GM23338 (cell line): Measurements from ENCODE around the gene ADAM15. TPM values are rescaled to one million over a fixed set of nuclear protein-coding genes. Genes with fewer than 3 reads are reported as not detected.

ENCODE experiments used
- ATAC-seq: fragments of 200-7000 bp; cut with Tn5 transposase; 3 replicates; pipeline ENCODE4 v1.9.1; 2020
- DNase-seq: peaks from one replicate; pipeline ENCODE4 v3.0.0-alpha.2; 2015; ENCODE audit warnings: low spot score
- H2AFZ ChIP-seq: fragments of 200-600 bp; sonication (generic); 2 replicates; pipeline ENCODE4 v1.8.0; 2016; ENCODE audit warnings: antibody characterized with exemption, mild to moderate bottlenecking, moderate library complexity
- H3F3A ChIP-seq: fragments of 200-600 bp; sonication (generic); replicated peaks from 2 replicates; pipeline ENCODE4 v1.8.0; 2017; ENCODE audit warnings: antibody characterized with exemption, mixed run types, low read depth
- H3K27ac ChIP-seq: fragments of 200-600 bp; sonication (generic); 2 replicates; pipeline ENCODE4 v1.6.1; 2016; ENCODE audit warnings: low read depth
- H3K27me3 ChIP-seq: fragments of 200-600 bp; sonication (generic); 2 replicates; pipeline ENCODE4 v1.8.0; 2016; ENCODE audit warnings: mild to moderate bottlenecking, mixed run types, moderate library complexity; ENCODE audit not compliant: insufficient read depth
- H3K36me3 ChIP-seq: fragments of 200-600 bp; sonication (generic); 2 replicates; pipeline ENCODE4 v1.8.0; 2016; ENCODE audit warnings: mild to moderate bottlenecking; ENCODE audit not compliant: insufficient read depth
- H3K4me1 ChIP-seq: fragments of 200-600 bp; sonication (generic); 2 replicates; pipeline ENCODE4 v1.8.0; 2016; ENCODE audit warnings: mild to moderate bottlenecking, moderate library complexity; ENCODE audit not compliant: insufficient read depth
- H3K4me2 ChIP-seq: fragments of 200-600 bp; sonication (generic); 2 replicates; pipeline ENCODE4 v1.7.1; 2017; ENCODE audit warnings: mixed run types
- H3K4me3 ChIP-seq: fragments of 200-600 bp; sonication (generic); 2 replicates; pipeline ENCODE4 v1.6.1; 2016; ENCODE audit warnings: mixed run types
- H3K79me2 ChIP-seq: fragments of 200-600 bp; sonication (generic); replicated peaks from 2 replicates; pipeline ENCODE4 v1.8.0; 2017; ENCODE audit warnings: mild to moderate bottlenecking; ENCODE audit not compliant: insufficient read depth
- H3K9me2 ChIP-seq: fragments of 200-600 bp; sonication (generic); 2 replicates; pipeline ENCODE4 v1.8.0; 2017; ENCODE audit not compliant: insufficient read depth
- H4K20me1 ChIP-seq: fragments of 200-600 bp; sonication (generic); replicated peaks from 2 replicates; pipeline ENCODE4 v1.8.0; 2017; ENCODE audit warnings: mild to moderate bottlenecking; ENCODE audit not compliant: insufficient read depth
- H3K27ac Mint-ChIP-seq: 2 replicates; pipeline ENCODE4 v1.8.0; 2020; ENCODE audit warnings: inconsistent platforms, mild to moderate bottlenecking, moderate library complexity, mixed read lengths
- H3K27me3 Mint-ChIP-seq: 3 replicates; pipeline ENCODE4 v1.8.0; 2022; ENCODE audit warnings: low read depth, mild to moderate bottlenecking, moderate library complexity, mixed read lengths, inconsistent platforms; ENCODE audit not compliant: insufficient read depth, poor library complexity
- H3K36me3 Mint-ChIP-seq: 3 replicates; pipeline ENCODE4 v1.8.0; 2021; ENCODE audit warnings: low read depth, mild to moderate bottlenecking, inconsistent platforms, moderate library complexity, mixed read lengths
- H3K4me1 Mint-ChIP-seq: 3 replicates; pipeline ENCODE4 v1.8.0; 2020; ENCODE audit warnings: mild to moderate bottlenecking, inconsistent platforms, mixed read lengths
- H3K4me3 Mint-ChIP-seq: 3 replicates; pipeline ENCODE4 v1.8.0; 2021; ENCODE audit warnings: moderate library complexity, mild to moderate bottlenecking, inconsistent platforms, mixed read lengths
- H3K9me3 Mint-ChIP-seq: 3 replicates; pipeline ENCODE4 v1.8.0; 2020; ENCODE audit warnings: moderate library complexity, mild to moderate bottlenecking, inconsistent platforms, mixed read lengths
- CREB1 ChIP-seq: fragments of 250-450 bp; sonication (Bioruptor Pico); IDR thresholded peaks from 2 replicates; pipeline ENCODE4 v1.5.0; 2020; ENCODE audit warnings: low read depth, mild to moderate bottlenecking, moderate library complexity
- CTCF ChIP-seq, 2 experiments: fragments of 200-600 bp in 1 of 2; sonication (generic) in 1 of 2; conservative IDR thresholded peaks; 2 replicates each; pipeline versions ENCODE4 v1.5.1 to v1.6.1; 2016 to 2017; ENCODE audit warnings: antibody characterized with exemption in 2 of 2, low read depth in 2 of 2, mild to moderate bottlenecking in 2 of 2, moderate library complexity in 1 of 2
- EZH2 ChIP-seq: fragments of 200-600 bp; sonication (generic); IDR thresholded peaks from one replicate; pipeline ENCODE4 v1.8.0; 2017; ENCODE audit warnings: antibody characterized with exemption, mild to moderate bottlenecking, low read depth; ENCODE audit not compliant: unreplicated experiment
- EZH2phosphoT487 ChIP-seq: fragments of 200-600 bp; sonication (generic); IDR thresholded peaks from one replicate; pipeline ENCODE4 v1.8.1; 2018; ENCODE audit warnings: antibody characterized with exemption; ENCODE audit not compliant: unreplicated experiment
- JUNB ChIP-seq: IDR thresholded peaks from one replicate; pipeline ENCODE4 v1.6.1; 2016; ENCODE audit warnings: antibody characterized with exemption; ENCODE audit not compliant: unreplicated experiment
- POLR2AphosphoS5 ChIP-seq: IDR thresholded peaks from 2 replicates; pipeline ENCODE4 v1.6.1; 2016; ENCODE audit warnings: antibody characterized with exemption, low read depth
- STAT1 ChIP-seq: IDR thresholded peaks from one replicate; pipeline ENCODE4 v1.6.1; 2016; ENCODE audit warnings: antibody characterized with exemption; ENCODE audit not compliant: unreplicated experiment
- ZNF114 ChIP-seq: fragments of 250-450 bp; sonication (Bioruptor Pico); IDR thresholded peaks from 2 replicates; pipeline ENCODE4 v1.5.0; 2020; ENCODE audit warnings: mild to moderate bottlenecking, moderate library complexity
- ZNF331 ChIP-seq: fragments of 250-450 bp; sonication (Bioruptor Pico); IDR thresholded peaks from 2 replicates; pipeline ENCODE4 v1.5.0; 2020; ENCODE audit warnings: low read depth, mild to moderate bottlenecking, moderate library complexity
- polyA plus RNA-seq: library from polyadenylated mRNA; unstranded; fragments of >200 nt; fragmentation: Nextera tagmentation; extraction: Ambion mirVana; gene quantifications from 2 replicates; pipeline ENCODE4 v1.2.1, GENCODE V29; 2016
- total RNA-seq: library from RNA; depleted of rRNA; stranded (reverse); fragments of >200 nt; shearing (Covaris generic); gene quantifications from 2 replicates; pipeline ENCODE4 v1.2.3, GENCODE V29; 2014
- TF ChIP-seq, protein P1 (sequence below): IDR thresholded peaks from one replicate; pipeline ENCODE4 v1.6.1; 2018; ENCODE audit warnings: antibody characterized with exemption; ENCODE audit not compliant: unreplicated experiment
- TF ChIP-seq, protein P2 (sequence below): IDR thresholded peaks from 2 replicates; pipeline ENCODE4 v1.6.1; 2016; ENCODE audit warnings: antibody characterized with exemption

ADAM15 gene
- total and polyA plus RNA-seq, 2 experiments from 2014 or later = 24.2 to 31.1 TPM

GRCh38 chr1:155099331-155099730, 48.2 kb downstream of the ADAM15 start (continued):
- TF ChIP-seq, protein P1, sequence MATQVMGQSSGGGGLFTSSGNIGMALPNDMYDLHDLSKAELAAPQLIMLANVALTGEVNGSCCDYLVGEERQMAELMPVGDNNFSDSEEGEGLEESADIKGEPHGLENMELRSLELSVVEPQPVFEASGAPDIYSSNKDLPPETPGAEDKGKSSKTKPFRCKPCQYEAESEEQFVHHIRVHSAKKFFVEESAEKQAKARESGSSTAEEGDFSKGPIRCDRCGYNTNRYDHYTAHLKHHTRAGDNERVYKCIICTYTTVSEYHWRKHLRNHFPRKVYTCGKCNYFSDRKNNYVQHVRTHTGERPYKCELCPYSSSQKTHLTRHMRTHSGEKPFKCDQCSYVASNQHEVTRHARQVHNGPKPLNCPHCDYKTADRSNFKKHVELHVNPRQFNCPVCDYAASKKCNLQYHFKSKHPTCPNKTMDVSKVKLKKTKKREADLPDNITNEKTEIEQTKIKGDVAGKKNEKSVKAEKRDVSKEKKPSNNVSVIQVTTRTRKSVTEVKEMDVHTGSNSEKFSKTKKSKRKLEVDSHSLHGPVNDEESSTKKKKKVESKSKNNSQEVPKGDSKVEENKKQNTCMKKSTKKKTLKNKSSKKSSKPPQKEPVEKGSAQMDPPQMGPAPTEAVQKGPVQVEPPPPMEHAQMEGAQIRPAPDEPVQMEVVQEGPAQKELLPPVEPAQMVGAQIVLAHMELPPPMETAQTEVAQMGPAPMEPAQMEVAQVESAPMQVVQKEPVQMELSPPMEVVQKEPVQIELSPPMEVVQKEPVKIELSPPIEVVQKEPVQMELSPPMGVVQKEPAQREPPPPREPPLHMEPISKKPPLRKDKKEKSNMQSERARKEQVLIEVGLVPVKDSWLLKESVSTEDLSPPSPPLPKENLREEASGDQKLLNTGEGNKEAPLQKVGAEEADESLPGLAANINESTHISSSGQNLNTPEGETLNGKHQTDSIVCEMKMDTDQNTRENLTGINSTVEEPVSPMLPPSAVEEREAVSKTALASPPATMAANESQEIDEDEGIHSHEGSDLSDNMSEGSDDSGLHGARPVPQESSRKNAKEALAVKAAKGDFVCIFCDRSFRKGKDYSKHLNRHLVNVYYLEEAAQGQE = no peak
- TF ChIP-seq CTCF (conservative IDR thresholded peaks at IDR 0.05; ENCODE audit: low read depth in 2 of 2) (no peak), ZNF114 (CRISPR knock-in tag) (no peak), POLR2AphosphoS5 (no peak)

DNA sequence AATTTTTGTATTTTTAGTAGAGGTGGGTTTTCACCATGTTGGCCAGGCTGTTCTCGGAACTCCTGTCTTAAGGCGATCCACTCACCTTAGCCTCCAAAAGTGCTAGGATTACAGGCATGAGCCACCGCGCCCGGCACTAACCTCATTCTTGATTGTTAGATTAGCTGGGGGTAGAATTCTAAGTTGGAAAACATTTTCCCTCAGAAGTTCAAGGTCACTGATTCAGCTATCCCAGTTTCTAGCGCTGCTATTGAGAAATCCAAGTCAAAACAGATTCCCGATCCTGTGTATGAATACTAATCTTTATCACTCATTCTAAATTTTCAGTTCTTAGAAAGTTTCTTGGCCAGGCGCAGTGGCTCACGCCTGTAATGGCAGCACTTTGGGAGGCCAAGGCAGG, 52.2 kb downstream of the ADAM15 start:
- Mint-ChIP-seq H3K27ac (no peak overlapping the region), H3K9me3 (no peaks in the 10 kb centered on the region), H3K27me3 (peaks cover 1% of the 10 kb centered on the region), H3K4me1 (no peaks in the 10 kb centered on the region), H3K36me3 (no peaks in the 10 kb centered on the region), H3K4me3 (no peak overlapping the region)
- Histone ChIP-seq H3F3A (no peaks in the 10 kb centered on the region), H3K79me2 (no peaks in the 10 kb centered on the region), H3K27ac (no peak overlapping the region), H3K4me2 (no peak overlapping the region), H3K4me1 (no peaks in the 10 kb centered on the region), H4K20me1 (no peaks in the 10 kb centered on the region), H3K36me3 (no peaks in the 10 kb centered on the region), H3K4me3 (no peak overlapping the region), H3K9me2 (no peaks in the 10 kb centered on the region), H3K27me3 (no peaks in the 10 kb centered on the region), H2AFZ (no peak overlapping the region)
- DNase-seq (no peak), ATAC-seq (no peak)
- no peak for TF ChIP-seq EZH2phosphoT487

DNA sequence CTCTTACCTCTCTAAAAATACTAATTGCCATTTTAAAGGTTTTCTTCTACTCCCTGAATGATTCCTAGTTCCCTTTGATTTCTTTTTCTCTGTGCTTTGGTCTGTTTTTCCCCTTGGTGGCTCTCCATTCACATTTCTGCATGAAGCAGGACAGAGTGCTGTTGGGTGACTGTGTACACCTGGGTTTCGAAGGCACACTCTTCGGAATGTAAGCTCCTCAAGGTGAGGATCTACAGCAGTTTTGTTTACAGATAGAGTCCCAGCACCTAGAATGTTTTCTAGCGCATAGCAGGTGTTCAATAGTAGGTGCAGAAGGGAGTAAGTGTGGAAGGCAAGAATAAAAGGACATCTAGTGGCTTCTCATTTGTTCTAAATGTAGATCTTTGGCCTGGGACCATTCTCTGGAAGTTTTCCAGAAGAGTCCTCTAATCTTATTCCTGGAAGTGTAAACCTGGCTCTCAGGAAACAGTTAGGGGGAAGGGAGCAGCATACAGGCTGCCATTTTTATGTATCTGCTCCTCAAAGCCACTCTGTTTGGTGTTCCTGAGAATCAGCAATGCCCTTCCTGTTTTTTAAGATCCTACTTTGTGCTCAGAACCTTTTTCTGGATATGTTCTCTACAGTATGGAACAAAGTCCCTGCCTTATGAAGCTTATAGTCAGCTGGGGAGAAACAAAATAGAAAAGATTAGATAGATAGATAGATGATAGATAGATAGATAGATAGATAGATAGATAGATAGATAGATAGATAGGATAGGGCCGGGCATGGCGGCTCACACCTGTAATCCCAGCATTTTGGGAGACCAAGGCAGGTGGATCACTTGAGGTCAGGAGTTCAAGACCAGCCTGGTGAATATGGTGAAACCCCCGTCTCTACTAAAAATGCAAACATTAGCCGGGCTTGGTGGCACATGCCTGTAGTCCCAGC, 53.8 kb downstream of the ADAM15 start:
- Mint-ChIP-seq H3K4me1 (no peaks in the 10 kb centered on the region), H3K27me3 (peaks cover 1% of the 10 kb centered on the region), H3K36me3 (no peaks in the 10 kb centered on the region), H3K9me3 (no peaks in the 10 kb centered on the region), H3K4me3 (no peak overlapping the region), H3K27ac (no peak overlapping the region)
- Histone ChIP-seq H3K4me3 (no peak overlapping the region), H3K4me2 (no peak overlapping the region), H3K79me2 (no peaks in the 10 kb centered on the region), H3K27me3 (no peaks in the 10 kb centered on the region), H3K27ac (no peak overlapping the region), H4K20me1 (no peaks in the 10 kb centered on the region), H3F3A (no peaks in the 10 kb centered on the region), H3K36me3 (no peaks in the 10 kb centered on the region), H3K9me2 (no peaks in the 10 kb centered on the region), H3K4me1 (no peaks in the 10 kb centered on the region), H2AFZ (no peak overlapping the region)
- DNase-seq (no peak), ATAC-seq (no peak)
- no peak for TF ChIP-seq CREB1 (CRISPR knock-in tag)
- TF ChIP-seq EZH2 = no peak
- TF ChIP-seq EZH2phosphoT487 = no peak
- TF ChIP-seq ZNF331 (CRISPR knock-in tag) = no peak
- TF ChIP-seq STAT1 = no peak
- TF ChIP-seq, protein P1 = no peak
- no peak for TF ChIP-seq POLR2AphosphoS5
- TF ChIP-seq ZNF114 (CRISPR knock-in tag) = no peak
- TF ChIP-seq, protein P2, sequence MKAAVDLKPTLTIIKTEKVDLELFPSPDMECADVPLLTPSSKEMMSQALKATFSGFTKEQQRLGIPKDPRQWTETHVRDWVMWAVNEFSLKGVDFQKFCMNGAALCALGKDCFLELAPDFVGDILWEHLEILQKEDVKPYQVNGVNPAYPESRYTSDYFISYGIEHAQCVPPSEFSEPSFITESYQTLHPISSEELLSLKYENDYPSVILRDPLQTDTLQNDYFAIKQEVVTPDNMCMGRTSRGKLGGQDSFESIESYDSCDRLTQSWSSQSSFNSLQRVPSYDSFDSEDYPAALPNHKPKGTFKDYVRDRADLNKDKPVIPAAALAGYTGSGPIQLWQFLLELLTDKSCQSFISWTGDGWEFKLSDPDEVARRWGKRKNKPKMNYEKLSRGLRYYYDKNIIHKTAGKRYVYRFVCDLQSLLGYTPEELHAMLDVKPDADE = no peak
- TF ChIP-seq JUNB = no peak
